ENCODE data around the gene RAB40A.

GRCh38 chrX:103519389-103519788 lies at the start of gene RAB40A:
- TF ChIP-seq CTCF (IDR thresholded peaks at IDR 0.05) (no peak), EZH2 (IDR thresholded peaks at IDR 0.05; ENCODE audit: borderline replicate concordance, insufficient read depth, low read depth, low read length, poor library complexity, severe bottlenecking) (no peak)
